PFSK-1 (cell line): ENCODE data around the gene RAD51.

Experiments used
- FOXP2 ChIP-seq: optimal IDR thresholded peaks from 2 replicates; pipeline ENCODE3; 2011; ENCODE audit warnings: borderline replicate concordance, control low read depth, inconsistent platforms; ENCODE audit not compliant: insufficient read depth; ENCODE audit errors: extremely low read length, extremely low read depth
- POLR2AphosphoS5 ChIP-seq: IDR thresholded peaks from 2 replicates; pipeline ENCODE4 v1.6.1; 2012; ENCODE audit warnings: low read depth, mild to moderate bottlenecking, control low read depth, low read length, moderate library complexity
- REST ChIP-seq, 2 experiments: IDR thresholded peaks; 2 replicates each; pipeline versions ENCODE4 v1.6.1 to v1.8.0; 2011 to 2012; ENCODE audit warnings: low read depth in 2 of 2, low read length in 2 of 2, control low read depth in 1 of 2, inconsistent platforms in 1 of 2, mild to moderate bottlenecking in 1 of 2, moderate library complexity in 1 of 2; ENCODE audit not compliant: insufficient read depth in 1 of 2
- SIN3A ChIP-seq: IDR thresholded peaks from 2 replicates; pipeline ENCODE4 v1.6.1; 2012; ENCODE audit warnings: mild to moderate bottlenecking, low read length, moderate library complexity, borderline replicate concordance; ENCODE audit not compliant: insufficient read depth
- TAF1 ChIP-seq: IDR thresholded peaks from 2 replicates; pipeline ENCODE4 v1.6.1; 2012; ENCODE audit warnings: low read length, control low read depth, borderline replicate concordance; ENCODE audit not compliant: insufficient read depth

GRCh38 chr15:40685376-40685775, 9.6 kb upstream of the RAD51 start:
- TF ChIP-seq REST (IDR thresholded peaks at IDR 0.05; ENCODE audit: insufficient read depth in 1 of 2, low read depth in 2 of 2, low read length in 2 of 2), result no peak
- TF ChIP-seq SIN3A, result no peak
- no peak for TF ChIP-seq FOXP2
- TF ChIP-seq POLR2AphosphoS5, result no peak
- no peak for TF ChIP-seq TAF1
